Fibroblast of lung (primary cell): ENCODE measurements around the gene MEGF6. TPM values are rescaled to one million over a fixed set of nuclear protein-coding genes. Genes with fewer than 3 reads are reported as not detected.
A peak's percentile ranks its signal among the peaks of the same experiment; 100 is the strongest.

ENCODE experiments used
- DNase-seq, 2 donors: peaks; one replicate each; pipeline versions ENCODE4 v3.0.0 to v3.0.0-alpha.2; 2010; ENCODE audit warnings: low read depth in 2 of 2
- H2AFZ ChIP-seq: 2 replicates; pipeline ENCODE4 v1.5.1; 2012; ENCODE audit warnings: low read length, control low read depth, inconsistent platforms
- H3K27ac ChIP-seq: 2 replicates; pipeline ENCODE4 v1.5.1; 2011; ENCODE audit warnings: low read length, control low read depth; ENCODE audit not compliant: insufficient read depth
- H3K27me3 ChIP-seq: 2 replicates; pipeline ENCODE4 v1.5.1; 2011; ENCODE audit warnings: mild to moderate bottlenecking, low read length; ENCODE audit not compliant: control insufficient read depth, insufficient read depth
- H3K36me3 ChIP-seq: 2 replicates; pipeline ENCODE4 v1.5.1; 2011; ENCODE audit warnings: low read length; ENCODE audit not compliant: control insufficient read depth, insufficient read depth
- H3K4me1 ChIP-seq: 2 replicates; pipeline ENCODE4 v1.5.1; 2011; ENCODE audit warnings: low read length; ENCODE audit not compliant: control insufficient read depth, insufficient read depth; ENCODE audit errors: extremely low read depth
- H3K4me2 ChIP-seq: 2 replicates; pipeline ENCODE4 v1.5.1; 2011; ENCODE audit warnings: low read length, control low read depth; ENCODE audit not compliant: insufficient read depth; ENCODE audit errors: extremely low read depth
- H3K4me3 ChIP-seq, 4 experiments: fragments of 200-600 bp in 1 of 4; sonication (generic) in 1 of 4; replicated peaks in 1 of 4; 2 replicates each; pipeline ENCODE4 v1.5.1; 2011 to 2016; ENCODE audit warnings: low read length in 4 of 4, low read depth in 3 of 4, mild to moderate bottlenecking in 3 of 4, control low read depth in 2 of 4, inconsistent platforms in 1 of 4, mixed read lengths in 1 of 4; ENCODE audit not compliant: insufficient read depth in 1 of 4; ENCODE audit errors: control extremely low read depth in 1 of 4
- H3K79me2 ChIP-seq: 2 replicates; pipeline ENCODE4 v1.5.1; 2012; ENCODE audit warnings: mild to moderate bottlenecking, low read length, inconsistent platforms; ENCODE audit not compliant: control insufficient read depth, insufficient read depth
- H3K9ac ChIP-seq: 2 replicates; pipeline ENCODE4 v1.5.1; 2011; ENCODE audit warnings: mild to moderate bottlenecking, low read length, control low read depth; ENCODE audit not compliant: insufficient read depth
- H3K9me3 ChIP-seq: 2 replicates; pipeline ENCODE4 v1.5.1; 2012; ENCODE audit warnings: low read depth, low read length; ENCODE audit not compliant: control insufficient read depth, insufficient read depth
- H4K20me1 ChIP-seq: 2 replicates; pipeline ENCODE4 v1.5.1; 2011; ENCODE audit warnings: low read length; ENCODE audit not compliant: control insufficient read depth, insufficient read depth; ENCODE audit errors: extremely low read depth
- CTCF ChIP-seq, 2 donors: IDR thresholded peaks in 1 of 2; conservative IDR thresholded peaks in 1 of 2; 1 replicate in 1 of 2; 2 replicates in 1 of 2; pipeline ENCODE4 v1.5.1; 2011 to 2012; ENCODE audit warnings: low read length in 2 of 2, control low read depth in 1 of 2, inconsistent platforms in 1 of 2, low read depth in 1 of 2, mild to moderate bottlenecking in 1 of 2
- EZH2 ChIP-seq: IDR thresholded peaks from 2 replicates; pipeline ENCODE4 v1.5.1; 2012; ENCODE audit warnings: low read length, control low read depth, mild to moderate bottlenecking; ENCODE audit errors: missing control alignments
- polyA plus RNA-seq, 2 donors: library from polyadenylated mRNA; depleted of rRNA in 1 of 2; stranded (reverse) in 1 of 2; unstranded in 1 of 2; fragments of >200 nt; gene quantifications; 2 replicates each; pipeline ENCODE4 v1.2.1, GENCODE V29; 2011 to 2012; ENCODE audit warnings: missing spikeins in 1 of 2
- total RNA-seq: library from RNA; depleted of rRNA; stranded (reverse); fragments of >200 nt; gene quantifications from 2 replicates; pipeline ENCODE4 v1.2.1, GENCODE V29; 2014

MEGF6 gene
- total and polyA plus RNA-seq, 2 donors (not counting 1 experiment from before 2014, with no cell fraction given) = 1.6 to 11.6 TPM

- Histone ChIP-seq H3K27ac (peak overlapping the region; percentile 68), H3K79me2 (no peaks in the 10 kb centered on the region), H3K9me3 (no peaks in the 10 kb centered on the region), H3K9ac (no peak overlapping the region), H3K4me3 (no peak overlapping the region), H3K27me3 (no peaks in the 10 kb centered on the region), H3K4me1 (no peaks in the 10 kb centered on the region), H2AFZ (no peak overlapping the region), H4K20me1 (no peaks in the 10 kb centered on the region), H3K36me3 (no peaks in the 10 kb centered on the region), H3K4me2 (no peak overlapping the region)
- no peak for TF ChIP-seq CTCF (conservative IDR thresholded peaks at IDR 0.05 in 1 of 2, IDR thresholded peaks at IDR 0.05 in 1 of 2; ENCODE audit: low read depth in 1 of 2, low read length in 2 of 2)
- no peak for TF ChIP-seq EZH2
- peak; percentile 60 to 93 for DNase-seq
These were observed 107.0 kb downstream of the MEGF6 start for GRCh38 chr1:3504151-3504821.

GRCh38 chr1:3503525-3503886 is 107.8 kb downstream of the MEGF6 start:
- no peak overlapping the region for H3K27ac ChIP-seq

More at GRCh38 chr1:3503525-3503886, 107.8 kb downstream of the MEGF6 start:
- Histone ChIP-seq H3K27me3 (no peaks in the 10 kb centered on the region), H3K4me2 (no peak overlapping the region), H3K4me1 (no peaks in the 10 kb centered on the region), H3K4me3 (no peak overlapping the region), H4K20me1 (no peaks in the 10 kb centered on the region), H3K9ac (no peak overlapping the region), H2AFZ (no peak overlapping the region), H3K36me3 (no peaks in the 10 kb centered on the region), H3K9me3 (no peaks in the 10 kb centered on the region), H3K79me2 (no peaks in the 10 kb centered on the region)
- TF ChIP-seq EZH2 (no peak), CTCF (conservative IDR thresholded peaks at IDR 0.05 in 1 of 2, IDR thresholded peaks at IDR 0.05 in 1 of 2; ENCODE audit: low read depth in 1 of 2, low read length in 2 of 2) (no peak)
- no peak for DNase-seq
